HepG2 (cell line): Measurements from ENCODE around the gene AMBRA1. TPM values are rescaled to one million over a fixed set of nuclear protein-coding genes. Genes with fewer than 3 reads are reported as not detected.

Source experiments
- ELF3 ChIP-seq: IDR thresholded peaks from 2 replicates; pipeline ENCODE4 v1.6.1; 2016; ENCODE audit warnings: missing genetic modification reagents, missing compliant biosample characterization
- HMG20A ChIP-seq: IDR thresholded peaks from 2 replicates; pipeline ENCODE4 v1.6.1; 2016; ENCODE audit warnings: borderline replicate concordance
- KDM4B ChIP-seq: sonication (generic); formaldehyde crosslinking; IDR thresholded peaks from 2 replicates; pipeline ENCODE4 v1.4.0; 2020; ENCODE audit warnings: missing genetic modification reagents
- MAZ ChIP-seq, 2 experiments: sonication (generic) in 1 of 2; formaldehyde crosslinking in 1 of 2; IDR thresholded peaks; 2 replicates each; pipeline versions ENCODE4 v1.5.0 to v1.6.1; 2012 to 2020; ENCODE audit warnings: low read depth in 2 of 2, mild to moderate bottlenecking in 2 of 2, borderline replicate concordance in 1 of 2, improper control_type of control experiment in 1 of 2, low read length in 1 of 2, missing genetic modification reagents in 1 of 2, moderate library complexity in 1 of 2
- NONO ChIP-seq, 2 experiments: fragments of 450-650 bp in 1 of 2; sonication (generic) in 1 of 2; formaldehyde crosslinking in 1 of 2; IDR thresholded peaks in 1 of 2; conservative IDR thresholded peaks in 1 of 2; 2 replicates each; pipeline versions ENCODE4 v1.6.1 to v1.8.0; 2017 to 2022; ENCODE audit warnings: mild to moderate bottlenecking in 1 of 2, missing genetic modification reagents in 1 of 2, moderate library complexity in 1 of 2
- RFX1 ChIP-seq: fragments of 450-650 bp; IDR thresholded peaks from 2 replicates; pipeline ENCODE4 v1.6.1; 2017
- RFX3 ChIP-seq: IDR thresholded peaks from 2 replicates; pipeline ENCODE4 v1.6.1; 2016; ENCODE audit warnings: missing biosample characterization, missing genetic modification reagents
- U2AF2 ChIP-seq: fragments of 200-400 bp; formaldehyde crosslinking; IDR thresholded peaks from 2 replicates; pipeline ENCODE4 v1.6.1; 2017; ENCODE audit warnings: low read depth, mild to moderate bottlenecking, low read length
- ZNF746 ChIP-seq: sonication (generic); formaldehyde crosslinking; IDR thresholded peaks from 2 replicates; pipeline ENCODE4 v1.8.0; 2022; ENCODE audit warnings: mild to moderate bottlenecking, missing genetic modification reagents
- polyA plus RNA-seq, 8 experiments: library from polyadenylated mRNA; depleted of rRNA in 3 of 8; stranded (reverse) in 7 of 8; unstranded in 1 of 8; fragments of >200 nt; fragmentation: Illumina TruSeq in 4 of 8; extraction: Trizol in 4 of 8; gene quantifications; 2 replicates each; pipeline versions ENCODE4 v1.2.1 to v1.2.3, GENCODE V29; 2011 to 2016; ENCODE audit warnings: low read depth in 4 of 8, missing spikeins in 1 of 8, mixed read lengths in 1 of 8; ENCODE audit not compliant: insufficient read depth in 1 of 8
- total RNA-seq, 5 experiments: library from RNA; depleted of rRNA; stranded (reverse); fragments of >200 nt; fragmentation: Illumina TruSeq; extraction: Trizol; gene quantifications; 2 replicates each; pipeline ENCODE4 v1.2.3, GENCODE V29; 2016; ENCODE audit warnings: low read depth in 1 of 5
- TF ChIP-seq, protein P1 (sequence below): sonication (generic); formaldehyde crosslinking; IDR thresholded peaks from 2 replicates; pipeline ENCODE4 v1.8.1; 2023; ENCODE audit warnings: mild to moderate bottlenecking, missing genetic modification reagents
- TF ChIP-seq, protein P2 (sequence below): sonication (generic); formaldehyde crosslinking; IDR thresholded peaks from 2 replicates; pipeline ENCODE4 v1.4.0; 2020; ENCODE audit warnings: missing genetic modification reagents
- TF ChIP-seq, protein P3 (sequence below): IDR thresholded peaks from 2 replicates; pipeline ENCODE4 v1.6.1; 2016; ENCODE audit warnings: missing compliant biosample characterization, missing genetic modification reagents, borderline replicate concordance
- TF ChIP-seq, protein P4 (sequence below): sonication (generic); formaldehyde crosslinking; IDR thresholded peaks from 2 replicates; pipeline ENCODE4; 2020; ENCODE audit warnings: missing genetic modification reagents, mild to moderate bottlenecking, borderline replicate concordance
- TF ChIP-seq, protein P5 (sequence below): sonication (generic); formaldehyde crosslinking; IDR thresholded peaks from 2 replicates; pipeline ENCODE4 v1.4.0; 2020; ENCODE audit warnings: missing genetic modification reagents
- TF ChIP-seq, protein P6 (sequence below): sonication (generic); formaldehyde crosslinking; IDR thresholded peaks from 2 replicates; pipeline ENCODE4 v1.8.1; 2023; ENCODE audit warnings: mild to moderate bottlenecking, moderate library complexity, missing genetic modification reagents

The AMBRA1 gene
- total and polyA plus RNA-seq, 2 of the 13 experiments (the other 11 are each of a cell fraction or from before 2014, with no cell fraction given) = 15.7 to 26.0 TPM

DNA sequence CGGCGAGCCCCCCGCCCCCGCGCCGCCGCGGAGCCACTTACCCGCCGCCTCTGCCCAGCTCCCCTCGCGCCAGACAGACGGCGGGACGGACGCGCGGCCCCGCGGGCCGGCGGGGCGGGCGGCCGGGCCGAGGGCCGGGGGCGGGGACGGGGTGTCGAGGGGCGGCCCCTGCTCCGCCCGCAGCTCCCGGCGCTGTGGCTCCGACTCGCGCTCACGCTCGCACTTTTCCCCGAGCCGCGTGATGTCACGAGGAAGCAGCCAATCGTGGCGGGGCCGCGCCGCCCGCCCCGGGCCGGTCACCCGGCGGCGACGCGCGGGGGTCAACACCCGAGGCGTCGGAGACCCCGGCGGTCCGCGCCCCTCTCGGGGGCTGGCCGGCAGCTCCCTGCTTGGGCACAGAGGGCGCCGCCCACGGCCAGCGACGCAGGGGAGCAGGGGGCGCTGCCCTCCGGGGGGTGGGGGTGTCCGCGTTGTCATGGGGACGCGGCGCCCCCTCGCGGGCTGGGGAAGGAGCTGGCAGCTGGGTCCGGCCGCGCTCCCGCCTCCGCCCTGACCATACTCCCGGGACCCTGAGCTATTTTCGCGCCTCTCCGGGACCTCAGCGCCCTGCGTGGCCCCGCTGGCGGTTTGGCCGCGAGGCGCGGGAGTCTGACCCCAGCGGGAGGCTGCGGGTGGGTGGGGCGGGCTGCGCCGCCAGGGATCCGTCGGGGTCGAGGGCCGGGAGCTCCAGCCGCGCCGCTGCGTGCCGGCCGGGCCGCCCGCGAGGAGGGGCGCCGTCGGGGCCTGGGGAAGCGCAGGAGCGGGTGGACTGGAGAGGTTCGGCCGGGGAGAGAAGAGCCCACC is 202.0 kb downstream of the AMBRA1 start, which contains the start of gene CHRM4 (continued):
- TF ChIP-seq, protein P1, sequence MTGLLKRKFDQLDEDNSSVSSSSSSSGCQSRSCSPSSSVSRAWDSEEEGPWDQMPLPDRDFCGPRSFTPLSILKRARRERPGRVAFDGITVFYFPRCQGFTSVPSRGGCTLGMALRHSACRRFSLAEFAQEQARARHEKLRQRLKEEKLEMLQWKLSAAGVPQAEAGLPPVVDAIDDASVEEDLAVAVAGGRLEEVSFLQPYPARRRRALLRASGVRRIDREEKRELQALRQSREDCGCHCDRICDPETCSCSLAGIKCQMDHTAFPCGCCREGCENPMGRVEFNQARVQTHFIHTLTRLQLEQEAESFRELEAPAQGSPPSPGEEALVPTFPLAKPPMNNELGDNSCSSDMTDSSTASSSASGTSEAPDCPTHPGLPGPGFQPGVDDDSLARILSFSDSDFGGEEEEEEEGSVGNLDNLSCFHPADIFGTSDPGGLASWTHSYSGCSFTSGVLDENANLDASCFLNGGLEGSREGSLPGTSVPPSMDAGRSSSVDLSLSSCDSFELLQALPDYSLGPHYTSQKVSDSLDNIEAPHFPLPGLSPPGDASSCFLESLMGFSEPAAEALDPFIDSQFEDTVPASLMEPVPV = no peak
- no peak for TF ChIP-seq NONO (IDR thresholded peaks at IDR 0.05)
- TF ChIP-seq NONO (CRISPR knock-in tag; conservative IDR thresholded peaks at IDR 0.05) = no peak
- no peak for TF ChIP-seq HMG20A (CRISPR knock-in tag)
- peak; percentile 65 for TF ChIP-seq RFX1
- TF ChIP-seq, protein P2, sequence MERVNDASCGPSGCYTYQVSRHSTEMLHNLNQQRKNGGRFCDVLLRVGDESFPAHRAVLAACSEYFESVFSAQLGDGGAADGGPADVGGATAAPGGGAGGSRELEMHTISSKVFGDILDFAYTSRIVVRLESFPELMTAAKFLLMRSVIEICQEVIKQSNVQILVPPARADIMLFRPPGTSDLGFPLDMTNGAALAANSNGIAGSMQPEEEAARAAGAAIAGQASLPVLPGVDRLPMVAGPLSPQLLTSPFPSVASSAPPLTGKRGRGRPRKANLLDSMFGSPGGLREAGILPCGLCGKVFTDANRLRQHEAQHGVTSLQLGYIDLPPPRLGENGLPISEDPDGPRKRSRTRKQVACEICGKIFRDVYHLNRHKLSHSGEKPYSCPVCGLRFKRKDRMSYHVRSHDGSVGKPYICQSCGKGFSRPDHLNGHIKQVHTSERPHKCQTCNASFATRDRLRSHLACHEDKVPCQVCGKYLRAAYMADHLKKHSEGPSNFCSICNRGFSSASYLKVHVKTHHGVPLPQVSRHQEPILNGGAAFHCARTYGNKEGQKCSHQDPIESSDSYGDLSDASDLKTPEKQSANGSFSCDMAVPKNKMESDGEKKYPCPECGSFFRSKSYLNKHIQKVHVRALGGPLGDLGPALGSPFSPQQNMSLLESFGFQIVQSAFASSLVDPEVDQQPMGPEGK (CRISPR knock-in tag) = peak; percentile 80
- no peak for TF ChIP-seq ZNF746 (CRISPR knock-in tag)
- TF ChIP-seq, protein P3, sequence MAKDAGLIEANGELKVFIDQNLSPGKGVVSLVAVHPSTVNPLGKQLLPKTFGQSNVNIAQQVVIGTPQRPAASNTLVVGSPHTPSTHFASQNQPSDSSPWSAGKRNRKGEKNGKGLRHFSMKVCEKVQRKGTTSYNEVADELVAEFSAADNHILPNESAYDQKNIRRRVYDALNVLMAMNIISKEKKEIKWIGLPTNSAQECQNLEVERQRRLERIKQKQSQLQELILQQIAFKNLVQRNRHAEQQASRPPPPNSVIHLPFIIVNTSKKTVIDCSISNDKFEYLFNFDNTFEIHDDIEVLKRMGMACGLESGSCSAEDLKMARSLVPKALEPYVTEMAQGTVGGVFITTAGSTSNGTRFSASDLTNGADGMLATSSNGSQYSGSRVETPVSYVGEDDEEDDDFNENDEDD = 0 out of 2 replicates have a peak, but pooled peaks have one; percentile 23
- TF ChIP-seq U2AF2 = no peak
- peak; percentile 66 for TF ChIP-seq RFX3 (CRISPR knock-in tag)
- TF ChIP-seq ELF3 (CRISPR knock-in tag) = no peak
- TF ChIP-seq, protein P4, sequence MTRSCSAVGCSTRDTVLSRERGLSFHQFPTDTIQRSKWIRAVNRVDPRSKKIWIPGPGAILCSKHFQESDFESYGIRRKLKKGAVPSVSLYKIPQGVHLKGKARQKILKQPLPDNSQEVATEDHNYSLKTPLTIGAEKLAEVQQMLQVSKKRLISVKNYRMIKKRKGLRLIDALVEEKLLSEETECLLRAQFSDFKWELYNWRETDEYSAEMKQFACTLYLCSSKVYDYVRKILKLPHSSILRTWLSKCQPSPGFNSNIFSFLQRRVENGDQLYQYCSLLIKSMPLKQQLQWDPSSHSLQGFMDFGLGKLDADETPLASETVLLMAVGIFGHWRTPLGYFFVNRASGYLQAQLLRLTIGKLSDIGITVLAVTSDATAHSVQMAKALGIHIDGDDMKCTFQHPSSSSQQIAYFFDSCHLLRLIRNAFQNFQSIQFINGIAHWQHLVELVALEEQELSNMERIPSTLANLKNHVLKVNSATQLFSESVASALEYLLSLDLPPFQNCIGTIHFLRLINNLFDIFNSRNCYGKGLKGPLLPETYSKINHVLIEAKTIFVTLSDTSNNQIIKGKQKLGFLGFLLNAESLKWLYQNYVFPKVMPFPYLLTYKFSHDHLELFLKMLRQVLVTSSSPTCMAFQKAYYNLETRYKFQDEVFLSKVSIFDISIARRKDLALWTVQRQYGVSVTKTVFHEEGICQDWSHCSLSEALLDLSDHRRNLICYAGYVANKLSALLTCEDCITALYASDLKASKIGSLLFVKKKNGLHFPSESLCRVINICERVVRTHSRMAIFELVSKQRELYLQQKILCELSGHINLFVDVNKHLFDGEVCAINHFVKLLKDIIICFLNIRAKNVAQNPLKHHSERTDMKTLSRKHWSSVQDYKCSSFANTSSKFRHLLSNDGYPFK (CRISPR knock-in tag) = no peak
- TF ChIP-seq, protein P5, sequence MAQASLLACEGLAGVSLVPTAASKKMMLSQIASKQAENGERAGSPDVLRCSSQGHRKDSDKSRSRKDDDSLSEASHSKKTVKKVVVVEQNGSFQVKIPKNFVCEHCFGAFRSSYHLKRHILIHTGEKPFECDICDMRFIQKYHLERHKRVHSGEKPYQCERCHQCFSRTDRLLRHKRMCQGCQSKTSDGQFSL (CRISPR knock-in tag) = 0 out of 2 replicates have a peak, but pooled peaks have one; percentile 33
- no peak for TF ChIP-seq KDM4B
- TF ChIP-seq, protein P6, sequence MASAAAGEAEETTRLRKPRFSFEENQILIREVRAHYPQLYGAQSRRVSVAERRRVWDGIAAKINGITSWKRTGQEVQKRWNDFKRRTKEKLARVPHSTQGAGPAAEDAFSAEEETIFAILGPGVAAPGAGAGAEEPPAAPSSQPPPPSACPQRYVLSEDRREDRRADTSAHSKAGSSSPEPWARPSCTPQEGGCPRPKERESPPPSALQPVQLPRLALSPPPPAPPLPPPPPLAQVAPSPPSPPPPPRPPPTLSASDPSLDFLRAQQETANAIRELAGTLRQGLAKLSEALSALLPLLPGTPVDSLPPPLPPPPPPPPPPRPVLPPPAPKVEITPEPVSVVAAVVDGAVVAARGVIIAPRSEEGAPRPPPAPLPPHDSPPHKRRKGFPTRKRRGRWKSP = no peak
- peak; percentile 55; the same call in 1 of the 2 replicates for TF ChIP-seq MAZ (IDR thresholded peaks at IDR 0.05; ENCODE audit: borderline replicate concordance, low read depth, low read length)
- TF ChIP-seq MAZ (CRISPR knock-in tag; IDR thresholded peaks at IDR 0.05; ENCODE audit: low read depth) = 0 out of 2 replicates have a peak, but pooled peaks have one; percentile 36
